Astrocyte of the spinal cord (primary cell): ENCODE measurements around the gene DHRS7C.

Experiments used
- DNase-seq: peaks from one replicate; pipeline ENCODE4 v3.0.0; 2011; ENCODE audit warnings: low read depth, low spot score
- H3K4me3 ChIP-seq: 2 replicates; pipeline ENCODE4 v1.5.1; 2011; ENCODE audit warnings: low read depth, mild to moderate bottlenecking, low read length, moderate library complexity
- in situ Hi-C: cut with HindIII; loops from 2 replicates; pipeline ENCODE4 v1.10.0; 2017; ENCODE audit warnings: low sequenced_read_pairs
- TF ChIP-seq, protein P1 (sequence below): IDR thresholded peaks from 2 replicates; pipeline ENCODE4 v1.5.1; 2012; ENCODE audit warnings: low read depth, mild to moderate bottlenecking, low read length, inconsistent platforms

Gene DHRS7C

DNA sequence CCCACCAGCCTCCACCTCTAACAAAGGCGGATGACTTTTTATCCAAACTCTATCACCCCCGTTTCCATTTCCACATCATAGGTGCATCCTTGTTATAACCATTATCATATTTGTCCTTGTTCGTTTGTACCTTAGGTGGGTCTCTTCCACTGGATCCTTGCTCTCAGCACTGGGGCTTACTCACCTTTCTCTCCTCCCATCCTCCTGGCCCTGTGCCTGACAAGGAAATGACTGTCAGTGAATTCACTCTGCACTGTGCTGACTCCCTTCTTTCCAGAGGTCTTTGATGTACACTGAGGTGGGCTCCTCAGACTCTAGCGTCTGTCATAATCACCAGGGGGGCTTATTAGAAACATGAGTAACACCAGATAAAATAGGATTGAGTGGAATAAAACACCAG, 27.4 kb upstream of the DHRS7C start:
- in situ Hi-C loops = no loop called here
- H3K4me3 ChIP-seq = no peak overlapping the region
- TF ChIP-seq, protein P1, sequence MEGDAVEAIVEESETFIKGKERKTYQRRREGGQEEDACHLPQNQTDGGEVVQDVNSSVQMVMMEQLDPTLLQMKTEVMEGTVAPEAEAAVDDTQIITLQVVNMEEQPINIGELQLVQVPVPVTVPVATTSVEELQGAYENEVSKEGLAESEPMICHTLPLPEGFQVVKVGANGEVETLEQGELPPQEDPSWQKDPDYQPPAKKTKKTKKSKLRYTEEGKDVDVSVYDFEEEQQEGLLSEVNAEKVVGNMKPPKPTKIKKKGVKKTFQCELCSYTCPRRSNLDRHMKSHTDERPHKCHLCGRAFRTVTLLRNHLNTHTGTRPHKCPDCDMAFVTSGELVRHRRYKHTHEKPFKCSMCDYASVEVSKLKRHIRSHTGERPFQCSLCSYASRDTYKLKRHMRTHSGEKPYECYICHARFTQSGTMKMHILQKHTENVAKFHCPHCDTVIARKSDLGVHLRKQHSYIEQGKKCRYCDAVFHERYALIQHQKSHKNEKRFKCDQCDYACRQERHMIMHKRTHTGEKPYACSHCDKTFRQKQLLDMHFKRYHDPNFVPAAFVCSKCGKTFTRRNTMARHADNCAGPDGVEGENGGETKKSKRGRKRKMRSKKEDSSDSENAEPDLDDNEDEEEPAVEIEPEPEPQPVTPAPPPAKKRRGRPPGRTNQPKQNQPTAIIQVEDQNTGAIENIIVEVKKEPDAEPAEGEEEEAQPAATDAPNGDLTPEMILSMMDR = no peak
- DNase-seq = no peak

DNA sequence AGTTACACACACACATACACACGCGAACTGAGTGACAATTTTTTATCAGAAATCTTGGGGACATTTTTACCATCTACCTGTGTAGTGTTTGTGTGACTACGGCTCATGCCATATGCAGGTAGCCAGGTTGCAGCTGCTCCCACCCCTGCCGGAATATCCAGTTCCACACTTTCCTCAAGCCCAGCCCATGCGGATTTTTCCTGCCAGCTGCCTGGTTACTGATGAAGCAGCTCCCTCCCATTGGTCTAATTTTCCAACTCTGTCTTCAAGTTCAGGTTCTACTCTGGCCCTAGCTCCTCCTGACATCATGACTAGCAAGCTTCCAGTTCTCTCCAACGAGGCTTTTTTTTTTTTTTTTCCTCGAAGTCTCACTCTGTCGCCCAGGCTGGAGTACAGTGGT, 25.7 kb upstream of the DHRS7C start:
- in situ Hi-C loops = no loop called here
- TF ChIP-seq, protein P1 = no peak
- peak; percentile 25 for DNase-seq
- H3K4me3 ChIP-seq = no peak overlapping the region

DNA sequence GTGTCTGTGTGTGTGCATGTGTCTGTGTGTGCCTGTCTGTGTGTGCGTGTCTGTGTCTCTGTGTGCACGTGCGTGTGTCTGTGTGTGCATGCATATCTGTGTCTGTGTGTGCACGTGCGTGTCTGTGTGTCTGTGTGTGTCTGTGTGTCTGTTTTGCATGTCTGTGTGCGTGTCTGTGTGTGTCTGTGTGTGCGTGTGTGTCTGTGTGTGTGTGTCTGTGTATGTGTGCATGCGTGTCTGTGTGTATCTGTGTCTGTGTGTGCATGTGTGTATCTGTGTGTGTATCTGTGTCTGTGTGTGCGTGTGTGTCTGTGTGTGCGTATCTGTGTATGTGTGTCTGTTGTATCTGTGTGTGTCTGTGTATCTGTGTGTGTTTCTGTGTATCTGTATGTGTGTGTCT, 25.1 kb upstream of the DHRS7C start:
- in situ Hi-C loops = no loop called here
- TF ChIP-seq, protein P1 = no peak
- no peak overlapping the region for H3K4me3 ChIP-seq
- no peak for DNase-seq

DNA sequence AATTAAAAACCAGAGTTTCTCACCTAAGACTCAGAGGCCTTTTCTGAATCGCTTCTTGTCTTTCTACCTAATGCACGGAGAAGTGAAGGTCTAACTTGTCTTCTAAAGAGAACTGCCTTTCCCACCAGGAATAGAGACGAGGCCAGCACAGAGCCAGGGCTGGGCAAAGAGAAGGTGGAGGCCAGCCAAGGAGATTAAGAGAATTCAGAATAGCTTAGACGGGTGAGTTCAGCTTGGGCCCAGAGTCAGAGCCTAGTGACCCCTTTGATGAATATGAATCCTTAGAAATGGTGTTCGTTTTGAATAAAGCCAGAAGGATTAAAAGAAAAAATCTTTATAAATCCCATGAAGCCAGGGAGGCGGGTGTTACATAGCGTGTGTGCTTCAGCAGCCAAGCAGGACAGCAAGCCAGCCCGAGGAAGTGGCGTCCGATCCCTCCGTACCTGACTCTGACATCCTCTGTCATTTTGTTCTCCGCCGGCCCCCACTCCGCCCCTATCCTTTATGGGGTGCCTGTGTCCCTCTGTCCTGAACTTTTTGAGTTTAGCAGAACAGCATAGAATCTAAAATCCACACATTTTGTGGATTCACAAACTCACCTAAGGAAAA, 23.0 kb upstream of the DHRS7C start:
- TF ChIP-seq, protein P1 = no peak
- in situ Hi-C loops = no loop called here
- no peak for DNase-seq
- H3K4me3 ChIP-seq = no peak overlapping the region

DNA sequence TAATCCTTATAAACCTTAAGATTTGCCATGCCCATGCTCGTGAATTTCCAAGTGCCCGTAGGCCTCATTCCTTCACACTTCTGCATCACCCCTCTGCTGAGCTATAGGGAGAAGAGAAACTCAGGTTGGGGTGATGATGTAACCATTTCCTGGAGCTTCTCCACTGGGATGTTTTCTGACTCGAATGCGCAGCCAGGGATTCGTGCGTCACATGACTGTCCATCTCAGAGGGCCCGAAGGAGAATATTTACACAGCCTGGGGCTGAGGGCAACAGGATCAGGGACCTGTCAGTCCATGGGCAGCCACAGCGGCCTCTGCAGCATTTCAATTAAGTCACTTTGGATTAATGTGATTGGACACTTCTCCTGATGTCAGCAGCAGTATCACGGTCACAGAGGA, 21.8 kb upstream of the DHRS7C start:
- TF ChIP-seq, protein P1 = no peak
- in situ Hi-C loops = no loop called here
- DNase-seq = no peak
- no peak overlapping the region for H3K4me3 ChIP-seq

DNA sequence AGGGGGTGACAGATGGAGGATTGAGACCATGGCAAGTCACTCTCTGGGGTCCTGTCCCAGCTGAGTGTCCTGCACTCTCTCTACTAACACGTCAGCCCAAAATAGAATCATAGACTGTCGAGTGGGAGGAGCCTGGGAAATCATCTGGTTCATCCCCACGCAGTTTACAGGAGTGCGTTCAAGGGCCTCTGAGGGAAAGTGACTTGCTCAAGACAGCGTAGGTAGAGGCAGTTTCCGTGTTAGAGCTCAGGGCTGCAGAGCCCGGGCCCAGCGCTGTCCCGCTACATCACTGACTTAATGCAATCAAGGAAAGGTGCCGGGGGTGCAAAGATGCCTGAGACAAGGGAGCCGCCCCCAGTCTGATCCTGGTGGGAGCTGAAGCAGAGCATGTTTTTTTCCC, 20.1 kb upstream of the DHRS7C start:
- DNase-seq = no peak
- in situ Hi-C loops = no loop called here

More for the DNA sequence above, 20.1 kb upstream of the DHRS7C start:
- H3K4me3 ChIP-seq = no peak overlapping the region
- TF ChIP-seq, protein P1 = no peak
